Spleen (tissue), 11 donors: ENCODE measurements around the gene KRT6B. TPM values are rescaled to one million over a fixed set of nuclear protein-coding genes. Genes with fewer than 3 reads are reported as not detected.

Experiments
- DNase-seq: peaks from one replicate; pipeline ENCODE4 v3.0.0-alpha.2; 2020
- H3K27ac ChIP-seq, 8 donors: fragments of 200-600 bp; sonication (generic) in 7 of 8; 1 replicate in 4 of 8; 2 replicates in 4 of 8; pipeline versions ENCODE4 v1.5.0 to v1.8.0; 2016 to 2021; ENCODE audit warnings: inconsistent platforms in 4 of 8, mild to moderate bottlenecking in 4 of 8, moderate library complexity in 1 of 8
- H3K27me3 ChIP-seq, 7 donors: fragments of 200-600 bp; sonication (generic) in 6 of 7; replicated peaks in 1 of 7; 1 replicate in 4 of 7; 2 replicates in 3 of 7; pipeline versions ENCODE4 v1.5.0 to v1.8.0; 2016 to 2021; ENCODE audit warnings: inconsistent platforms in 3 of 7, mild to moderate bottlenecking in 1 of 7
- H3K36me3 ChIP-seq, 6 donors: fragments of 200-600 bp; sonication (generic) in 5 of 6; 1 replicate in 4 of 6; 2 replicates in 2 of 6; pipeline versions ENCODE4 v1.5.0 to v1.8.0; 2016 to 2021; ENCODE audit warnings: inconsistent platforms in 2 of 6
- H3K4me1 ChIP-seq, 6 donors: fragments of 200-600 bp; sonication (generic) in 5 of 6; 1 replicate in 3 of 6; 2 replicates in 3 of 6; pipeline versions ENCODE4 v1.5.0 to v1.8.0; 2016 to 2021; ENCODE audit warnings: inconsistent platforms in 3 of 6
- H3K4me3 ChIP-seq, 8 donors: fragments of 200-600 bp; sonication (generic) in 7 of 8; 1 replicate in 4 of 8; 2 replicates in 4 of 8; pipeline versions ENCODE4 v1.5.0 to v1.8.0; 2016 to 2021; ENCODE audit warnings: inconsistent platforms in 4 of 8, mild to moderate bottlenecking in 4 of 8, moderate library complexity in 2 of 8
- H3K9me3 ChIP-seq, 8 donors: fragments of 200-600 bp; sonication (generic) in 7 of 8; 1 replicate in 4 of 8; 2 replicates in 4 of 8; pipeline versions ENCODE4 v1.5.0 to v1.8.0; 2016 to 2021; ENCODE audit warnings: inconsistent platforms in 4 of 8
- CTCF ChIP-seq, 11 experiments: fragments of 200-600 bp in 7 of 11; fragments of 450-650 bp in 4 of 11; sonication (generic) in 4 of 11; IDR thresholded peaks in 8 of 11; conservative IDR thresholded peaks in 3 of 11; 1 replicate in 7 of 11; 2 replicates in 4 of 11; pipeline versions ENCODE4 v1.4.0 to v1.8.0; 2016 to 2021; ENCODE audit warnings: antibody characterized with exemption in 11 of 11, inconsistent platforms in 4 of 11, mild to moderate bottlenecking in 1 of 11
- POLR2A ChIP-seq, 3 donors: fragments of 450-650 bp; IDR thresholded peaks; one replicate each; pipeline ENCODE4 v1.5.1; 2017; ENCODE audit warnings: antibody characterized with exemption in 3 of 3, mild to moderate bottlenecking in 1 of 3
- POLR2AphosphoS5 ChIP-seq, 3 donors: sonication (generic); formaldehyde crosslinking; IDR thresholded peaks; one replicate each; pipeline ENCODE4 v1.5.1; 2017; ENCODE audit warnings: antibody characterized with exemption in 3 of 3
- WGBS, 5 donors: extraction: QIAGEN DNeasy Blood & Tissue Kit in 3 of 5; methylation state at CpG; one replicate each; pipeline versions ENCODE4 v1.1.5 to v1.1.7; 2013 to 2018; 5-methylcytosine and 5-hydroxymethylcytosine counted together
- intact Hi-C: fragments of 100-400 bp; cut with DNase I; formaldehyde crosslinking; loops from one replicate; pipeline ENCODE4 v1.15.0; 2023; ENCODE audit warnings: low total_unique reads
- polyA plus RNA-seq, 3 donors: library from polyadenylated mRNA; stranded (reverse); fragments of 200-250 nt; gene quantifications; one replicate each; pipeline ENCODE4 v1.2.1, GENCODE V29; 2013
- total RNA-seq, 7 donors: library from RNA; depleted of rRNA in 3 of 7; stranded (reverse); fragments of >200 nt in 3 of 7; fragmentation: NEBNext Ultra II Directional in 4 of 7; extraction: Animal tissue kit (Norgen Biotek cat#: 25700) in 4 of 7; gene quantifications; one replicate each; pipeline versions ENCODE4 v1.1.0 to v1.2.1, GENCODE V29; 2016 to 2021
- donor health status: healthy with polysubstance abuse.
- donor health status: DM: no; HTN: no; CAD: no; lungs with moderate emphysema.
- donor health status: DM: no; HTN: no; CAD: no.
- donor health status: Bipolar disorder and iron deficiency.
- donor health status: healthy.
- donor health status: DM: no; HTN: no; CAD: no.
- donor health status: DM: yes; HTN: yes; CAD: no.

Gene KRT6B
- total and polyA plus RNA-seq, 10 donors: 0.03 to 0.10 (median 0.04) TPM; not detected in 7

DNA sequence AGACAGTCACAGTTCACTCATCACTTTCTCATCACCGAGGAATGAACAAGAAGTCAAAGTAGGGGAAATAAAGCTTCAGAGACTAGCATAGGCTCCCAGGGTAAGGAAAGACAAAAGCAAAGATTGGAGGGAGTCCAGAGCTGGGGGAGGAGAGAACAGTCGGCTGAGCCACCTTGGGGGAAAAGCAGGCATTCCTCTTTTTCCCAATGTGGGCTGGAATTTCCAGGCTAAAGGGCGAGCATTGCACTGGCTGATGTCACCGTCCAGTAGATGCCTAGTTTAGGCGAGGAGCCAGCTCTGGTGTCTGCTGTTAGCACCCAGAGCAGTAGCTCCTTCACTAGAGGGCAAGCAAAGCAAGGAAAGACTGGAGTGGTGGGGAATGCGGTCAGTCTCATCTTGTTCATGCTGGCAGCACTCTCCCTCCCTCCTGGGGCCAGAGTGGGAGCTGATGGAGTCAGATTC lies 9.3 kb downstream of the KRT6B start:
- Histone ChIP-seq H3K4me3 (no peak overlapping the region), H3K9me3 (no peaks in the 10 kb centered on the region), H3K4me1 (no peaks in the 10 kb centered on the region), H3K27me3 (peaks cover 0 to 57% (median 0%) of the 10 kb centered on the region in 7 donors), H3K36me3 (no peaks in the 10 kb centered on the region), H3K27ac (no peak overlapping the region)
- no peak for DNase-seq
- TF ChIP-seq CTCF (IDR thresholded peaks at IDR 0.05 in 8 of 11, conservative IDR thresholded peaks at IDR 0.05 in 3 of 11) (no peak), POLR2A (IDR thresholded peaks at IDR 0.05) (no peak), POLR2AphosphoS5 (IDR thresholded peaks at IDR 0.05) (no peak)
- 36 to 44% (median 39%) methylated on average over 6 of the region's 6 CpGs for whole genome bisulfite sequencing, 5 donors
- intact Hi-C loops: no loop called here

DNA sequence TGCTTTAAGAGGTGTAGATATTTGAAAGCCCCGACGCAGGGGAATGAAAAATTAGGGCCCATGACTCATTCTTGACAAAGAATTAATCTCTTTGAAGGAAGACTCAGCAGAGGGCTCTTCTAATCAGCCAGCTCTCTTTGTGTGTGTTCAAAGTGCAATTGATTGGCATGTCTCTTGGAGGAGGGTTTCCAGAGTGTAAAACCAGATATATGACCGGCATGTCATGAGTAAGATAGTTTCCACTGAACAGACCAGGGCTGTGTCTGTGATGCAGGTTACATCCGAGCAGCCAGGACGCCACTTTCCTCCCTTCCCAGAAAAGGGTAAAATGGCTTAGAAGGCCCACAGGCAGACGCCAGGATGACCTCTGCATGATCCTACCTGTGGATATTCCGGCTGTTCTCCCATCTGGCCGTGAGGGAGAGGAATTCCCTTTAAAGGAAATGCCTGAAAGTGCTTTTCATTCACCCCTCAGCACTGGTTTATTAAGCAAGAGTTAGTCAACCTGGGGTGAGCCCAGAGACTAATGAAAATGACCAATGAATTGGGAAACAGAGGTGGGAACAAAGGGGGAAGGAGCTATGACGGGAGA lies 10.5 kb downstream of the KRT6B start:
- Histone ChIP-seq H3K36me3 (no peaks in the 10 kb centered on the region), H3K4me3 (no peak overlapping the region), H3K9me3 (no peaks in the 10 kb centered on the region), H3K27me3 (peaks cover 0 to 56% (median 0%) of the 10 kb centered on the region in 7 donors), H3K4me1 (no peaks in the 10 kb centered on the region), H3K27ac (no peak overlapping the region)
- 55 to 70% (median 67%) methylated on average over 9 of the region's 9 CpGs for WGBS, 5 donors
- no peak for TF ChIP-seq CTCF (IDR thresholded peaks at IDR 0.05 in 8 of 11, conservative IDR thresholded peaks at IDR 0.05 in 3 of 11)
- TF ChIP-seq POLR2A (IDR thresholded peaks at IDR 0.05): no peak
- TF ChIP-seq POLR2AphosphoS5 (IDR thresholded peaks at IDR 0.05): no peak
- DNase-seq: no peak
- intact Hi-C loops: no loop called here

DNA sequence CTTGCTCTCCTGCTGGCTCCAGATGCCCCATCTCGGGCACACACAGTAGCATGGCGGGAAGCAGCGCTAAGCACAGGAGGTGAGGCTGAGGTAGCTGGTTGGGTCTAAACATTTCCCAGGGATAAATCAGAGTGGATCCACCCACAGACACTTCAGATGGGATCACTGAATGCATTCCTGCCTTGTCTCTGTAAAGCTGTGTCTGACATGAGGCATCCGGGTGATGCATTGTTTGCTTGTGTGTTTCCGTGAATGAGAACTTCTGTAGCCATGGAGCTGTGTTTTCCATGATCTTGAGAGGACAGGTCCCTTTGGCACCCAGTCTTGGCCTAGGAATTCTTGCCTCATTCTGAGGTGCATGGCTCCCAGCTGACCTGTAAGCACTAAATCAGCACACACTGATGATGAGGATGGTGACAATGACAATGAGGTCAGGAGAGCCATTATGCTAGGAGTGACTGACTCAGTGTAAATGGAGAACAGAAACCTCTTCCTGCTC lies 11.1 kb downstream of the KRT6B start:
- H3K27me3 ChIP-seq: peaks cover 0 to 51% (median 0%) of the 10 kb centered on the region in 7 donors
- H3K4me3 ChIP-seq: no peak overlapping the region
- H3K4me1 ChIP-seq: no peaks in the 10 kb centered on the region
- 81 to 96% (median 92%) methylated on average over 5 of the region's 5 CpGs for WGBS, 5 donors
- DNase-seq: no peak
- no peaks in the 10 kb centered on the region for H3K9me3 ChIP-seq
- intact Hi-C loops: no loop called here
- no peak for TF ChIP-seq POLR2A (IDR thresholded peaks at IDR 0.05)
- no peak for TF ChIP-seq POLR2AphosphoS5 (IDR thresholded peaks at IDR 0.05)
- no peak for TF ChIP-seq CTCF (IDR thresholded peaks at IDR 0.05 in 8 of 11, conservative IDR thresholded peaks at IDR 0.05 in 3 of 11)
- no peak overlapping the region for H3K27ac ChIP-seq
- no peaks in the 10 kb centered on the region for H3K36me3 ChIP-seq

DNA sequence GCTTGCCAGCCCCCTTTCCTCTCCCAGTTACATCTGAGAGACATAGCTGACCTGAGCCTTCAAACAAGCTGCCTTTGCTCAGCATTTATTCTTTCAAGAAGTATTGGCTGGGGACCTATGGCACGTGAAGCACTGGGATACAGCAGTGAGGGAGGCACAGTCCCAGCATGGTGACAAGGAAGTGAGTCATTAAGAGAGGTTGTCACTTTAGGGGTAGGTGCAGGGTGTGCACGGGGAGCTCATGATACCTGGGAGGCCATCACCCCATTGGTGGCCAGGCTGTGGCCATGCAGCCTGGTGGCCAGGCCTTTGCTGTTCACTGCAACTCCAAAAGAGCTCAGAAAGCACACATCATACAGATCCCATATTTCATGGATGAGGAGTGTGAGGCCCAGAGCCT lies 12.1 kb downstream of the KRT6B start:
- peaks cover 0 to 49% (median 0%) of the 10 kb centered on the region in 7 donors for H3K27me3 ChIP-seq
- H3K36me3 ChIP-seq: no peaks in the 10 kb centered on the region
- H3K9me3 ChIP-seq: no peaks in the 10 kb centered on the region
- no peaks in the 10 kb centered on the region for H3K4me1 ChIP-seq
- WGBS, 5 donors: 49 to 64% (median 61%) methylated on average over 2 of the region's 2 CpGs
- no peak overlapping the region for H3K4me3 ChIP-seq
- no peak for DNase-seq
- intact Hi-C loops: no loop called here
- no peak overlapping the region for H3K27ac ChIP-seq
- TF ChIP-seq CTCF (IDR thresholded peaks at IDR 0.05 in 8 of 11, conservative IDR thresholded peaks at IDR 0.05 in 3 of 11) (no peak), POLR2A (IDR thresholded peaks at IDR 0.05) (no peak), POLR2AphosphoS5 (IDR thresholded peaks at IDR 0.05) (no peak)
